T-helper 9 cell (primary cell): ENCODE results near the gene USP9Y.
"Not testable (repeated sequence)": the region's sequence is repeated elsewhere in the genome, so short reads cannot be mapped to it uniquely, and the experiment has no call there.

ENCODE experiments used
- DNase-seq: peaks from one replicate; pipeline ENCODE4 v3.0.0-alpha.2; 2020
- total RNA-seq, 2 donors: gene quantifications; one replicate each; lab custom pipeline; 2026; lab: John Stamatoyannopoulos, UW

USP9Y gene, protein sequence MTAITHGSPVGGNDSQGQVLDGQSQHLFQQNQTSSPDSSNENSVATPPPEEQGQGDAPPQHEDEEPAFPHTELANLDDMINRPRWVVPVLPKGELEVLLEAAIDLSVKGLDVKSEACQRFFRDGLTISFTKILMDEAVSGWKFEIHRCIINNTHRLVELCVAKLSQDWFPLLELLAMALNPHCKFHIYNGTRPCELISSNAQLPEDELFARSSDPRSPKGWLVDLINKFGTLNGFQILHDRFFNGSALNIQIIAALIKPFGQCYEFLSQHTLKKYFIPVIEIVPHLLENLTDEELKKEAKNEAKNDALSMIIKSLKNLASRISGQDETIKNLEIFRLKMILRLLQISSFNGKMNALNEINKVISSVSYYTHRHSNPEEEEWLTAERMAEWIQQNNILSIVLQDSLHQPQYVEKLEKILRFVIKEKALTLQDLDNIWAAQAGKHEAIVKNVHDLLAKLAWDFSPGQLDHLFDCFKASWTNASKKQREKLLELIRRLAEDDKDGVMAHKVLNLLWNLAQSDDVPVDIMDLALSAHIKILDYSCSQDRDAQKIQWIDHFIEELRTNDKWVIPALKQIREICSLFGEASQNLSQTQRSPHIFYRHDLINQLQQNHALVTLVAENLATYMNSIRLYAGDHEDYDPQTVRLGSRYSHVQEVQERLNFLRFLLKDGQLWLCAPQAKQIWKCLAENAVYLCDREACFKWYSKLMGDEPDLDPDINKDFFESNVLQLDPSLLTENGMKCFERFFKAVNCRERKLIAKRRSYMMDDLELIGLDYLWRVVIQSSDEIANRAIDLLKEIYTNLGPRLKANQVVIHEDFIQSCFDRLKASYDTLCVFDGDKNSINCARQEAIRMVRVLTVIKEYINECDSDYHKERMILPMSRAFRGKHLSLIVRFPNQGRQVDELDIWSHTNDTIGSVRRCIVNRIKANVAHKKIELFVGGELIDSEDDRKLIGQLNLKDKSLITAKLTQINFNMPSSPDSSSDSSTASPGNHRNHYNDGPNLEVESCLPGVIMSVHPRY (N-terminal part only)
- 0 to 0.24 reads per million in 2 donors for total RNA-seq

DNA sequence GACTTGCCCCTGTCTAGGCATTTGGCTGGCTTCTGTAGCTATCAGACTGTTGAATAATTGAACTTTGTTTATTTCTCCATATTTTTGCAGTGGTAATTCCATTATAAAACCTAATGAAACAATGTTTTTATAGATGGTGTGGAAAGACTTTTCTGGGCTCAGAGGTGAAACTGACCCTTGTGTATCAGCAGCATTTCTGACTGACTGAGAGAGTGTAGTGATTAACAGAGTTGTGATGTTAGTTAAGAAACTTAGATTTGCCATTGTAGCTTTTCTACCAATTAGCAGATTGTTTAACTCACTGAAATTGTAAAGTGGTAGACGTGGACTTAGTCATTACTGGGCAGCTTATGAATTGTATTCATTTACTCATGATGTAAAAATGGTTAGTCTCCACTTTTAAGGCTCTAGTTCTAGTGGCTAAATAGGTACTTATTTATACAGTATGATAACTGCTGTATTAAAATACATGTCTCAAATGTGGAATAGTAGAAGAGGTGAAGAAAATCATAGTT lies at the start of gene USP9Y:
Gene USP9Y (plus strand): TSS at position 51 of the 515 bp plus-strand sequence. CDS start 8,217 bp downstream, outside the sequence.
- DNase-seq, result no peak

DNA sequence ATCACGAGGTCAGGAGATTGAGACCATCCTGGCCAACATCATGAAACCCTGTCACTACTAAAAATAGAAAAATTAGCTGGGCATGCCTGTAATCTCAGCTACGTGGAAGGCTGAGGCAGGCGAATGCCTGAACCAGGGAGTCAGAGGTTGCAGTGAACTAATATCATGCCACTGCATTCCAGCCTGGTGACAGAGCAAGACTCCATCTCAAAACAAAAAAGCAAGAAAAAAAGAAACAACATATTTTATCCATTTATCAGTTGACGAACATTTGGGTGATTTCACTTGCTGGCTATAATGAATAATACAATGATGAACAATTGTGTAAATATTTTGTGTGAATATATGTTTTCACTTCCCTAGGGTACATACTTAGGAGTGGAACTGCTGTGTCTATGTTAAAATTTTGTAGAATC lies 49.4 kb upstream of the USP9Y start:
- no peak for DNase-seq

DNA sequence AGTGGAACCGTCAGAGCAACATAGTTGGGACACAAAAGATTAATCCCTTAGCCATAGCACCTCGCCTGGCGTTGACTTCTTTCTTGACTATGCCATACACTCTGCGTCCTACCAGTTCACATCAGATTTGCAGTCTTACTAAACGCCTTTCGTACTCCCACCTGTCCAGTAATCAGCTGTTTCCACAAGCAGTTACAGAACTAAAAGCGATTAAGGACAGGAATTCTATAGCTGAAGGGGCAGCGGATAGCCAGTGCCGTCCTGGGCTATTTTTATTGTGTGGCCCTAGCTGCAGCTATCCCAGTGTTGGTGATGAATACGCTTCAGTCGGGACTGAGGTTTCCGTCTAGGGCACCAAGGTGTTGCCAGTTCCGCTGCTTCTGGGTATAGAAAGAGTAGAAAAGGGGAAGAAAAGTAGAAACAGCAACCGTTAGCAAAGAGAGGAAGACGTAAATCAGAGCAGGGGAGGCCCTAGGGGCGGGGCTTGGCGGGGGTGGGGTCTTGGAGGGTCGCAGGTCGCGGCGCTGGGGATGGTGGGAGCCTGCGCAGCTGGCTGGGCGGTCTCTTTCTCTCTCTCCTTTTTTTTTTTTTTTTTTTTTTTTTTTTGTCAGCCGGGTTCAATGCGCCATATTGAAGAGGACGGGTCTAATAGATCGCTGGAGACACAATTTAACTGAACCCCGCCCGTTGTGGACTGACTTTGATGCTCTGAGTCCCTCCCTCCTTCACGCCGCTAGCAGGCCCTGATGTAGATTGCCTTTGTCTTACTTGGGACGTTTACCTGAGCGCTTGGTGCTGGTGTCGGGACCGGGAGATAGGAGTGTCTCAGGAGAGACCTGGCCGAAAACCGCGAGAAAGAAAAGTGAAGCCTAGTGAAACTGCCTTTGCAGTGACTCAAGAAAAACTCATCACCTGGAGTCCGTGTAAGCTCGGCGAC lies 39.0 kb upstream of the USP9Y start:
- no peak for DNase-seq

DNA sequence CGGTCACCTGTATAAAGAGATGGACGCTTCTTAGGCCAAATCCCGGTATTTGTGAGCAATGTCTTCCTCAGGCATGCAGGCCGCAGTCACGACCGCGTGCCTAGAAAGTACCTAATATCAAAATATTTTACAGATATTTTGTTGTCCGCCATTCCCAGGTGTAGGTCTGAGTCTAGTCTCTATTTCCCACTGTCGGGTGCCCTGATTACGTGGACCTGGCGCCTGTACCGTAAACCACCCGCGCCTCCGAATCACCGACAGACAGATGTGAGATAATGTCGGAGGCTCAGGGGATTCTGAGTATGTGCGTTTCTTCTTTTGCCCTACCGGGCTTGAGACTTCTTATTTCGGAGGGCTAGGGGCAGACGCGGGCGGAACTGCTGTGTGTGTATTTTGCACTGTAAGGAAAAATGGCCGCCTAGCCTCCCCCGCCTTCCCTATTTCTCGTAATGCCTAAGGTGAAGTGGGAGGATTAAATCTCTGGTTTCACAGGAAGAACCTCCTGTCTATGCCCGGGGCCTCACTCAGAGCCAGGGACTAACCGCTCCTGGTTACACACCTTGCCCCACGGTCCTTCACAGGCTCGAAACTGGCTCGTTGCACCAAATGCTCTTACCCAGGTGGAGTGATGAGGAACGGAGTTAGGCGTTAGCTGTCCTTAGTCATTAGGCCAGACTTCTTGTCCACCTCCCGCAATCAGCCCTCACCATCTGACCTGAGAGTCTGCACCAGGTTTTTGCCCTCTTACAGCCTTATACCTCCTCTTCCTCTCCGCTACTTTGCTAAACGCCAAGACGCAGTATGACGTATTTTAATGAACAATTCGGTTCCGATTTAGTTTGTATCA lies 38.1 kb upstream of the USP9Y start:
- DNase-seq, result no peak

DNA sequence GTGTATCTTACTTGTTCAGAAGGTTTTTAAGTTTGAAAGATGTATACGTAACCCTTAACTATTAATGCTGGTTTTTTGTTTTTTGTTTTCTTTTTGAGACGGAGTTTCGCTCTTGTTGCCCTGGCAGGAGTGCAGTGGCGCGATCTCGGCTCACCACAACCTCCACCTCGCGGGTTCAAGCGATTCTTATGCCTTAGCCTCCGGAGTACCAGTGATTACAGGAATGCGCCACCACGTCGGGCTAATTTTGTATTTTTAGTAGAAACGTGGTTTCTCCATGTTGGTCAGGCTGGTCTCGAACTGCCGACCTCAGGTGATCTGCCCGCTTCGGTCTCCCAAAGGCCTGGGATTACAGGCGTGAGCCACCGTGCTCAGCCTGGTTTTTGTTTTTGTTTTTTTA lies 37.2 kb upstream of the USP9Y start:
- DNase-seq, result not testable (repeated sequence)

DNA sequence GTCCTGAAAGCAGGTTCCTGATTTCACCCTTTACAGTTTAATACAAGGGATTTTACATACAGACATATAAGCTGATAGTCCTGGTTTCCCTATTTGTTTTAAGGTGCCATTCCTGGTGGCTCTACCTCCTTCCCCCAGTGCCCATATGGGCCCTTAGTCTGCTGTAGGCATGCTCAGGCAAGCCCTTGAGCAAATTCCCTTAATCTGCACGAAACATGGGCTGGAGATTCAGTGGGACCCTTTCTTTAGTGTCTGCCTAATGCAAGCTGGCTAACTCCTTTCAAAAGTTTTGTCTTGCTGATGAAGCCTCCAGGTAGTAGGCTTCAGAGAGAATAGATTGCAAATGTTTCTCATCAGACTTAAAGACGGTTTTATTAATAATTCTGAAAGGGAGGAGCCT lies 22.9 kb upstream of the USP9Y start:
- no peak for DNase-seq

DNA sequence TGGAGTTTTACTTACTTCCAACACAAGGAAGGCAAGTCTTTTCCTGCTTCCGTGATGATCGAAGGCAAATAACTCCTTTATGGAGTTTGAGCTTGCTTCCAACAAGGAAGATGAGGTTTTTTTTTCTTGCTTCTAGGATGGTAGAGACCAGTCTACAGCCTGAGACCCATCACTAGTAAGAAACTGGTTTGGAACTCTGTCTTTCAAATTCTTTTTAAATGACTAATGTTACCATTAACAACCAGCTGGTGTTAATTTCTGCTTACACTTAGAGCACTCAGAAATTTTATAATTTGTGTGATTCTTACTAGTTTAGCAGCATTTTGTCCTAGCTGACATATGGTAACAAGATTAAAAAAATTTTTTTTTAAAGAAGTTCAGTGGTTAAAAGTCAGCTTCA lies 19.5 kb upstream of the USP9Y start:
- no peak for DNase-seq

DNA sequence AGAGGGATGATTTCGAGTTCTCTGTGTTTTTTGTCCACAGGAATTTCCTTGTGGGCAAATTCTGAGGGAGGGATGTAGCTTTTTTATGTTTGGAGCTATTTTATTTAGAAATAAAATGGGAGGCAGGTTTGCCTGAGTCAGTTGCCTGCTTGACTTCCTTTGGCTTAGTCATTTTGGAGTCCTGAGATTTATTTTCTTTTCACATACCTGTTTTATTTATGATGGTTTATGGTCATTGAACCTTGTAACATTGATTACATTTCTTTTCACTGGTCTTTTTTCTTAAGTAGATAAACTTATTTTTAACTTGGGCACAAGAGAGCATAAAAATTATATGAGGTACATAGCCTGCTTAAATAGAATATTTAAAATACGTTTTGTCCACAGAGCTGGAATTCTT lies 12.7 kb upstream of the USP9Y start:
- no peak for DNase-seq

DNA sequence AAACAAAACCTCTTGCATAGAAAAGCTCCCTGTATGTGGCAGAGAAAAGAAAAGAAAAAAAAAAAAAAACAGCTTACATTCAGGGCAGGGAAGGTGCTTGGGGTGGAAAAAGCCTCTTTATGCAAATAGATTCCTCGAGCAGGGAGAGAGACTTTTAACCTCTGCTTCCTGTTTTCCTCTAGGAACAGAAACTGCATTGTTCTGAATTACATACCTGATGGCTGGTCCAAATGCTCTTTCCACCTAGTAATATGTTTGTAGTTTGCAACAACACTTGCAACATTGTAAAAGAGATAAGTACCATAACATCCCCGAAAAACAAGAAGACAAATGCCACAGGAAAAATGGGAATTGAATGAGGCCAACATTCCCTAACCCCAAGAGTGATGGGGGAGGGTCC lies 944 bp upstream of the USP9Y start:
- DNase-seq, result no peak

DNA sequence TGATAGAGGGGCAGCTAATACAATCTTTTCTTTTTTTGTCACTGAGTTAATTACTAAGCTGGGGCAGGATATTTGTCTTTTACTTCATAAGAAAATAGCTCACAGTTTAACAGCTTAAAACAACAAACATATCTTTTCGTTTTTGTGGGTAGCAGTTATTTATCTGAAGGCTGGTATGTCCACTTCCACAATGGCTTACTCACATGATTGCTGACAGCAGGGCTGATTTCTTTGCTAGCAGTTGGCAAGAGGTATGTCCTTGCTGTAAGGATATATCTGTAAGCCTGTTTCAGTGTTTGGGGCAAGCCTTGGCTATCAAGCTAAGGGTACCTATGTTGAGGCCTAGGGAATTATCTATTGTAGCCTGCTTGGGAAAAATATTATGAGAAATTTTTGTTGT lies 1.1 kb downstream of the USP9Y start:
- DNase-seq, result no peak

DNA sequence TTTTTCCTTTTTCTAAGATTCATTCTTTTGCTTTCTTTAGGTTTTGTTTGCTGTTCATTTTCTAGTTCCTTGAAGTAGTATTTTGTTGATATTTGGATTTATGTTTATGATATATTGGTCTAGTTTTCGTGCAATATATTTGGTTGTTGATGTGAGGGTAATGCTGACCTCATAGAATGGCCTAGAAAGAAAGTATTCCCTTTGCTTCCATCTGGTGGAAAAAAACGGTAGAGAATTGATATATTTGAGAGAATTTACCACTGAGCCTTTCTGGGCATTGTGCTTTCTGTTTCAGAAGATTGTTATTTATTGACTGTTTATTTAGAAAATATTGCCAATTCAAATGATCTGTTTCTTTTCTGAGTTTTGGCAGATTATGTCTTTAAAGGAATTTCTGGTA lies 9.4 kb downstream of the USP9Y start:
- no peak for DNase-seq

DNA sequence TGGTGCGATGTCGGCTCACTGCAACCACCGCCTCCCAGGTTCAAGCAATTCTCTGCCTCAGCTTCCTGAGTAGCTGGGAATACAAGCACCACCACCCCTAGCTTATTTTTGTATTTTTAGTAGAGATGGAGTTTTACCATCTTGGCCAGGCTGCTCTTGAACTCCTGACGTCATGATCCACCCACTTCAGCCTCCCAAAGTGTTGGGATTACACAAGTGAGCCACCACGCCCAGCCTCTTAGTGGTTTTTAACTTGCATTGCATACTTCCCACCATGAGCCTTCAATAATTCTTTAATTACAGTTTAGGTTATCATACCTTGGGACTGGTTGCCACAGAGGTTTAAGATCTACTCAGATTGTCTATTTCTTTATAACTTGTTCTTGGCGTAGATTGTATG lies 14.3 kb downstream of the USP9Y start:
- no peak for DNase-seq

DNA sequence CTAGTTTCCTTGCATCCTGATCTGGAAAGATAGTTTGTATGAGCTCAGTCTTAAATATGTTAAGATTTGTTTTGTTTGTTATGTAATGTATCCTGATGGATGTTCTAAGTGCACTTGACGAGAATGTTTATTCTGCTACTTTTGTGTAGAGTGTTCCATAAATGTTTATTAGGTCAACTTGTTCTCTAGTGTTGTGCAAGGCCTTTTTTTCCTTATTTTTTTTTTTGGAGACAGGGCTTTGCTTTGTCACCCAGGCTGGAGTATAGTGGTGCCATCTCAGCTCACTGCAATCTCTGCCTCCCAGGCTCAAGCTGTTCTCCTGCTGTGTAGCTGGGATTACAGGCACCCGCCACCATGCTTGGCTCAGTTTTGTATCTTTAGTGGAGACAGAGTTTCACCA lies 28.7 kb downstream of the USP9Y start:
- DNase-seq, result no peak

DNA sequence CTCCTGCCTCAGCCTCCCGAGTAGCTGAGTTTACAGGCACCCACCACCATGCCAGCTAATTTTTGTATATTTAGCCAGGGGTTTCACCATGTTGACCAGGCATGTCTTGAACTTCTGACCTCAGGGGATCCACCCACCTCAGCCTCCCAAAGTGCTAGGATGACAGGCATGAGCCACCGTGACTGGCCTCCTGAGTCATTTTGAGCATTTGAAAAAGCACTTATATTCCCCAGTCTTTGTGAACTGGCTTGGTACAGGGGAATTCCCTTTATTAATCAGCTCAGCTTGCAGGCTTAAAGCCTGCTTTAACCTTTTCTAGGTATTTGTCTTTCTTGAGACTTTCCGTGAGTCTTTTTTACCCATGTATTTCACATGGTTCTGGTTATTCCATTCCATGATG lies 32.6 kb downstream of the USP9Y start:
- DNase-seq, result no peak

DNA sequence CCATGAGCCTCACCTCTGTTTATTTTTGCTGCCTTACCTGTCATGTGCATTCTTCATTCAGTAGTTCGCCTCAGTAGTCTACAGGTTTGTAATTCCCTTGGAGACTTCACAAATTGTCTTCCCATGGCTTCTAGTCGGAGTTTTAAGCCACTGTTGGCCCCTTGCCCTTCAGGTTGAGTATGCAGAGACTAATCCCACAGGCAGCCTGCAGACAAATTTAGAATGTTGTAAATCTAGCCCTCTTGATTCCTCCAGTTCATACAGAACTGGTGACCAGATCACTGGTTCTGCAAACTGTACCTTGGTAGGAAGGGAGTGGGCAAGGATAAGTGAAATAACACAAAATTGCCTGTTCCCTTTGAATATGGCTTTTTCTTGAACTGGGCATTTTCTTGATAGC lies 33.0 kb downstream of the USP9Y start:
- DNase-seq, result no peak

DNA sequence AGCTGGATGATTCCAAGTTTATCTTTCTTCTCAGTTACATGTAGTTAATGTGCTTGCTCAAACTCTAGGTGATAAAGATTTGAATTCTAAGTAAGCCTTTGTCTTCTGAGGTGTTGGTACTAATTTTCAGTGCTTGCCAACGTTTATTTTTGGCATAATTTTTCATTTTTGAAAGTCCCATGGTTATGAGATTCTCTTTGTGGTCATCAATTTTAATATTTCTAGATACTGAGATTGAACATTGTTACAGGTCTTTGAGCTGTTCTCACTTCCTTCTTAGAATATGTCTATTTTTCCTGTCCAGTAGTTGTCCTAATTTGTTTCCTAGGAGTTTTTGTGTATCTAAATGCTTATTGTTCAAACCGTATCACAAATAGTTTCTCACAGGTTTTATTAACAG lies 40.4 kb downstream of the USP9Y start:
- no peak for DNase-seq

DNA sequence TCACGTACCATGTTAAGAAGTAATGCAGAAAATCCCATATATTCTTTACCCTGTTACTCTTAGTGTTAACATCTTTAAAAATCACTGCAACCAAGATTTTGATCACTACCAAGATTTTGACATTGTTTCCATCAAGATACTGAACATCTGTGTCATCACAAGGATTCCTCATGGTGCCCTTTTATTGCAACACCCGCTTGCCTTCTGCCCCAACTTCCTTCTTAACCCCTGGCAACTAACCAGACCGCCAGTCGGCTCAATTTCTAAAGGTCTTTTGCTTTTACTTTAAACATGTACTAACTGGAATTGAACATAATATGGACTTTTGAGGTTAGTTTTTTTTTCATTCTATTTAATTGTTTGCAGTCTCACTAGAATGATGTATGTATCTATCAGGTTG lies 41.7 kb downstream of the USP9Y start:
- DNase-seq, result no peak

DNA sequence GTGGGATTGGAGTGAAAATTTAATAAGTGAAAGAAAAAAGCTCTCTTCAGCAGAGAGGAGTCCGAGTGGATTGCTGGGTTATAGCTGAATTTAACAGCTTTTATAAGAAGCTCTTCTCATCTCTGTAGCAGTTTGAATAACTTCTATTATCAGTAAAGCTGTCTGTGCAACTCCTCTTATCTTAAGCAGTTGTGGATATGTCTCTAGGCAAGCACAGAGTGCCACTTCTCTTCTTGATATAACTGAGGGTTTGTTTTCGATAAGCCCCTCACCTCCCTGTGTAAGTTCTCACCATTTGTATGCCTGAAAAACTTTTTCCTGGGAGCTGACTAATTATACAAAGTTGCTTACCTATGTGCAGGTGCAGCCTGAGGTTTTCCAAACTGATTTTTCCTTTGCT lies 43.1 kb downstream of the USP9Y start:
- no peak for DNase-seq

DNA sequence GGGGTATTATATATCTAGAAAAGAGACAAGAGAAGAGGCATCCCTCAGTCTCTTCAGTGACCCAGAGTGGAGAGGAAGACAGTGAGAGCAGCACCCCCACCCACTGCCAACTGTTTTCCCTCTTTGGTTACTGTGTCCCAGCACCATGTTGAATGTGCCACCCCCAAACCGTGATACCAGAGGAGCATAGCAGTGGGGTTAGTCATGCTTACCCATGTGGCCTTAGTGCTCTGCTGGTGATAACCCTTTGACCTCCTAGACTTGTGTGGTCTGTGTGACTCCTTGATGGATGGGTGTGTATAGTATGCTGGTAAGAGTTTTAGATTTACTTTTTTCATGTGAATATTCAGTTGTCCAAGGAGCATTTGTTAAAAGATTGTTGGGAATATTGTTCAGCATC lies 48.3 kb downstream of the USP9Y start:
- no peak for DNase-seq

DNA sequence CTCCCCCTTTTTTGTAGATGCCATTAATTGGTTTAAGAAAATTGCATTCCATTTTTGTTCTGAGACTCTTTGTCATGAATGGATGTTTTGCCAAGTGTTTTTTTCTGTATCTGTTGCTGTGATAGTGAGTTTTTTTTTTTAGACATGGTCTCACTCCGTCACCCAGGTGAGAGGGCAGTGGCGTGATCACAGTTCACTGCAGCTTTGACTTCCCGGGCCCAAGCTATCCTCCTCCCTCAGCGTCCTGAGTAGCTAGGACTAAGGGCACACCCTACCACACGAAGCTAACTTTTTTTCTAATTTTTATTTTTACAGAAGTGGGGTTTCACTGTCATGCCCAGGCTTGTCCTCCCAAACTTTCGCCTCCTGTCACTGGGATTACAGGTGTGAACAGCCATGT lies 51.8 kb downstream of the USP9Y start:
- no peak for DNase-seq

DNA sequence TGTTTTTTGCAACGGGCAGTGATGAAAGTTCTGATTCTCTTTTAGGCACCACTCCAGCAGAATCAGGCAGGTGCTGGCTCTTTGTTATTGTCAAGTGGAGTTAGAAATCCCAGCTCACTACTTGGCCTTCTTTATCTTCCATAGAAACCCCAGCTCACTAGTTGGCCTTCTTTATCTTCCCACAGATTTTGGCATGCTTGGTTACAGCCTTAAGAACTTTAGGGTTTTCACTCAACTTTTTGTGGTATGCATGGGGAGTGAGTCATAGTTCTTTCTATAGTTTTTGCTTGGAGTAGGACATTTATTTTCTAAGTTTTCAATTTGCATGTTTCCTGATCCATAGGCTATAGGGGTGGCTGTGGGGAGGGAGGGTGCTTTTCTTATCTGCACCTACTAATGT lies 55.0 kb downstream of the USP9Y start:
- DNase-seq, result no peak
